Mesenchymal stem cell (in vitro differentiated cells and primary cell): Measurements from ENCODE around the gene NGEF.

ENCODE experiments used
- DNase-seq: peaks from one replicate; pipeline ENCODE4 v3.0.0-alpha.2; 2013
- H2AFZ ChIP-seq: one replicate; pipeline ENCODE4 v1.6.1; 2013; ENCODE audit warnings: low read depth, mild to moderate bottlenecking, control low read depth, inconsistent platforms, low read length, moderate library complexity
- H2AK5ac ChIP-seq: 2 replicates; pipeline ENCODE4 v1.6.1; 2013; ENCODE audit warnings: low read length, moderate library complexity, mild to moderate bottlenecking, inconsistent platforms; ENCODE audit not compliant: severe bottlenecking
- H2BK120ac ChIP-seq: one replicate; pipeline ENCODE4 v1.6.1; 2013; ENCODE audit warnings: low read depth, mild to moderate bottlenecking, inconsistent platforms, low read length, moderate library complexity
- H2BK12ac ChIP-seq, 2 experiments: one replicate each; pipeline ENCODE4 v1.6.1; 2013; ENCODE audit warnings: inconsistent platforms in 2 of 2, low read length in 2 of 2, mild to moderate bottlenecking in 2 of 2, moderate library complexity in 2 of 2, control low read depth in 1 of 2
- H2BK15ac ChIP-seq: one replicate; pipeline ENCODE4 v1.6.1; 2013; ENCODE audit warnings: mild to moderate bottlenecking, low read depth, inconsistent platforms; ENCODE audit not compliant: poor library complexity, severe bottlenecking
- H2BK5ac ChIP-seq: 2 replicates; pipeline ENCODE4 v1.6.1; 2013; ENCODE audit warnings: low read depth, mild to moderate bottlenecking, low read length, control low read depth, inconsistent platforms; ENCODE audit not compliant: poor library complexity, severe bottlenecking
- H3K14ac ChIP-seq, 2 experiments: one replicate each; pipeline ENCODE4 v1.6.1; 2013; ENCODE audit warnings: inconsistent platforms in 2 of 2, low read length in 2 of 2, control low read depth in 1 of 2, mild to moderate bottlenecking in 1 of 2, moderate library complexity in 1 of 2
- H3K18ac ChIP-seq, 2 experiments: one replicate each; pipeline ENCODE4 v1.6.1; 2013; ENCODE audit warnings: inconsistent platforms in 2 of 2, low read length in 2 of 2, control low read depth in 1 of 2, low read depth in 1 of 2, mild to moderate bottlenecking in 1 of 2
- H3K23ac ChIP-seq, 2 experiments: one replicate each; pipeline ENCODE4 v1.6.1; 2013; ENCODE audit warnings: inconsistent platforms in 2 of 2, low read length in 2 of 2, mild to moderate bottlenecking in 2 of 2, moderate library complexity in 2 of 2, control low read depth in 1 of 2
- H3K27ac ChIP-seq: 2 replicates; pipeline ENCODE4 v1.5.1; 2013; ENCODE audit warnings: mild to moderate bottlenecking, moderate library complexity, low read length, control low read depth, inconsistent platforms; ENCODE audit not compliant: poor library complexity, severe bottlenecking
- H3K27me3 ChIP-seq, 2 experiments: 2 replicates each; pipeline versions ENCODE4 v1.6.1 to v1.7.0; 2013; ENCODE audit warnings: low read length in 2 of 2, mild to moderate bottlenecking in 2 of 2, moderate library complexity in 2 of 2, control low read depth in 1 of 2, inconsistent platforms in 1 of 2; ENCODE audit not compliant: control insufficient read depth in 1 of 2, insufficient read depth in 1 of 2
- H3K36me3 ChIP-seq, 2 experiments: 2 replicates each; pipeline versions ENCODE4 v1.6.1 to v1.7.0; 2013; ENCODE audit warnings: low read length in 2 of 2, control low read depth in 1 of 2, inconsistent platforms in 1 of 2, low read depth in 1 of 2, mild to moderate bottlenecking in 1 of 2; ENCODE audit not compliant: insufficient read depth in 2 of 2, control insufficient read depth in 1 of 2
- H3K4ac ChIP-seq, 2 experiments: one replicate each; pipeline ENCODE4 v1.6.1; 2013; ENCODE audit warnings: inconsistent platforms in 2 of 2, low read length in 2 of 2, mild to moderate bottlenecking in 2 of 2, moderate library complexity in 2 of 2, control low read depth in 1 of 2, low read depth in 1 of 2
- H3K4me1 ChIP-seq: 2 replicates; pipeline ENCODE4 v1.6.1; 2013; ENCODE audit warnings: low read depth, low read length, control low read depth; ENCODE audit not compliant: control insufficient read depth, insufficient read depth
- H3K4me2 ChIP-seq: 2 replicates; pipeline ENCODE4 v1.6.1; 2013; ENCODE audit warnings: low read length, mild to moderate bottlenecking, inconsistent platforms; ENCODE audit not compliant: poor library complexity, severe bottlenecking
- H3K4me3 ChIP-seq, 2 experiments: 2 replicates each; pipeline versions ENCODE4 v1.5.1 to v1.7.0; 2013; ENCODE audit warnings: low read length in 2 of 2, mild to moderate bottlenecking in 2 of 2, control low read depth in 1 of 2, low read depth in 1 of 2; ENCODE audit not compliant: insufficient read depth in 1 of 2
- H3K79me1 ChIP-seq: replicated peaks from 2 replicates; pipeline ENCODE4 v1.6.1; 2013; ENCODE audit warnings: mild to moderate bottlenecking, control low read depth, low read length, inconsistent platforms; ENCODE audit not compliant: poor library complexity, severe bottlenecking
- H3K9ac ChIP-seq: 2 replicates; pipeline ENCODE4 v1.7.0; 2013; ENCODE audit warnings: mild to moderate bottlenecking, low read length, moderate library complexity
- H3K9me3 ChIP-seq: 2 replicates; pipeline ENCODE4 v1.7.0; 2013; ENCODE audit warnings: mild to moderate bottlenecking, low read length; ENCODE audit not compliant: control insufficient read depth
- H4K8ac ChIP-seq: one replicate; pipeline ENCODE4 v1.6.1; 2013; ENCODE audit warnings: inconsistent platforms, mild to moderate bottlenecking, low read length, moderate library complexity
- H4K91ac ChIP-seq: one replicate; pipeline ENCODE4 v1.6.1; 2013; ENCODE audit warnings: mild to moderate bottlenecking, low read length, inconsistent platforms
- WGBS: methylation state at CpG from one replicate; pipeline ENCODE4 v1.1.7; 2013; ENCODE audit warnings: mixed read lengths; 5-methylcytosine and 5-hydroxymethylcytosine counted together

Gene NGEF

DNA sequence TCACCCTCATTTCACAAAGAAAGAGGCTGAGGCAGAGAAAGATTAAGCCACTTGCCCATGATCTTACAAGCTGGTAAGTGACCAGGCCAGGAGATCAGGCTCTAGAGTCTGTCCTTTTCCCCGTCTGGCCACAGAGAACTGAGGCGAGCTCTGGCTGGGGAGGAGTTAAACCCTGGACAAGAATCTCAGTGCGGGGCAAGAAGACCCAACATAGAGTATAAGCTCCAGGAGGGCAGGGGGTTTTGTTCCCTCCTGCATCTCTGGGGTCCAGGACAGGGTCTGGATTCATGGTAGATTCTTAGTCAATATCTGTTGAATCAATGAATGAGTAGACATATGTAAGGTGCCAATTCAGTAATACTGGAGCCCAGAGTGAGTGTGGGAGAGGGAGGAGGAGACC, 34.1 kb upstream of the NGEF start:
- 83% methylated on average over 3 of the region's 3 CpGs for WGBS
- no peak overlapping the region for H2AK5ac ChIP-seq
- no peak for DNase-seq

DNA sequence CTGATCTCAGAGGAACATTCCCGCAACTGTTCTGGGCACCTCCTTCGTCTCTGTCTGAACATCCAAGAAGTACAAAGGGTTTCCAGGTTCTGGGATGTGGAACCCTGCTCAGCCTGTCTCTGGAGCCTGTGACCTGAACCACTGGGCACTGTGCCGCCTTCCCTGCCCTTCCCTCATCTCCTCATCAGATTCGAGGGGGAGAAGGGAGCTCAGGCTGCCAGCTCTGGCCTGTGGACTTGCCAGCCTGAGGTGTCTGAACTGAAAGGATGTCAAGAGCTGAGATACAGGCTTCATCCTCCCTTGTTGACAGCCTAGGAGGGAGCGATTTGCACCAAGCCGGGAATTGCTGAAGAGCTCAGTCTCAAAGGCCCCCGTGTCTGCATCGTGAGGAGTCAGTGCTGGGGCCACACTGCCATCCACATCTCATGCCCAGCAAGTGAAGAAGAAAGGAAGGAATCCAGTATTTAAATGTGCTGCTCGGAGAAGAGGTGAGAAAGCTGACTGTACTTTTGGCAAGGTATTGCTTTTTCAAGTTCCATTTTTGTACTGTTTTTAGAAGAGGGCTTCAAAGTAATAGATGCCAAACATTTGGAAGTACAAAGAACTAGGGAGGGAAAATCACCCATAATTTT, 32.0 kb upstream of the NGEF start:
- DNase-seq: no peak
- Histone ChIP-seq H2BK15ac (no peak overlapping the region), H3K4ac (no peak overlapping the region), H3K36me3 (no peaks in the 10 kb centered on the region), H3K4me1 (no peaks in the 10 kb centered on the region), H3K9ac (no peak overlapping the region), H2BK120ac (no peak overlapping the region), H3K79me1 (no peaks in the 10 kb centered on the region), H4K91ac (no peak overlapping the region), H4K8ac (no peak overlapping the region), H3K14ac (no peak overlapping the region), H3K27me3 (peaks cover 26 to 38% of the 10 kb centered on the region in 2 experiments), H3K9me3 (no peaks in the 10 kb centered on the region), H3K18ac (no peak overlapping the region), H2AFZ (no peak overlapping the region), H2BK12ac (no peak overlapping the region), H3K4me3 (no peak overlapping the region), H2AK5ac (no peak overlapping the region), H3K23ac (no peak overlapping the region), H3K4me2 (no peak overlapping the region), H2BK5ac (no peak overlapping the region), H3K27ac (no peak overlapping the region)
- 78% methylated on average over 8 of the region's 9 CpGs for WGBS

More for the DNA sequence above, 34.1 kb upstream of the NGEF start:
- H3K79me1 ChIP-seq: no peaks in the 10 kb centered on the region
- H3K36me3 ChIP-seq: no peaks in the 10 kb centered on the region
- H2AFZ ChIP-seq: no peak overlapping the region
- no peak overlapping the region for H2BK5ac ChIP-seq
- H3K27me3 ChIP-seq: peaks cover 25 to 47% of the 10 kb centered on the region in 2 experiments
- no peak overlapping the region for H3K23ac ChIP-seq
- no peak overlapping the region for H2BK120ac ChIP-seq
- no peak overlapping the region for H2BK15ac ChIP-seq
- H3K9ac ChIP-seq: no peak overlapping the region
- no peak overlapping the region for H3K14ac ChIP-seq
- H4K91ac ChIP-seq: no peak overlapping the region
- H4K8ac ChIP-seq: no peak overlapping the region
- no peaks in the 10 kb centered on the region for H3K9me3 ChIP-seq
- H3K4me2 ChIP-seq: no peak overlapping the region
- no peak overlapping the region for H3K27ac ChIP-seq
- H3K4me1 ChIP-seq: no peaks in the 10 kb centered on the region
- H2BK12ac ChIP-seq: no peak overlapping the region
- H3K4ac ChIP-seq: no peak overlapping the region
- no peak overlapping the region for H3K4me3 ChIP-seq
- no peak overlapping the region for H3K18ac ChIP-seq

DNA sequence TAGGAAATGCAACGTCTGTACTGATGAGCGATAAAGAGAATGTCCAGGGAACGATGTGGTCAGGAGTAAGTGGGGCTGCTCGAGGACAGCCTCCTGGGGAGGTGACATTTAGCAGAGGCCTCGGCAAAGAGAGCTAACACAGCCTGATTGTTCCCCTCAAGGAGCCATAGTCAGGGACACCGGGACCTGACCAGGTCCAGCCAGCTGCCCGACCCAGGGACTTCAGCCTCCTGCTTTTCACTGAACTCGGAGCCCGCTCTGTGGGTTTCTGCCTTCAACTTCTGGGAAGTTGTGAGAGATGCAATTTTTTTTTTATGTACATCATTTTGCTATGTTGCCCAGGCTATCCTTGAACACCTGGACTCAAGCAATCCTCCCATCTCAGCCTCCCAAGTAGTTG, 29.5 kb upstream of the NGEF start:
- Histone ChIP-seq H3K4me2 (no peak overlapping the region), H3K9ac (no peak overlapping the region), H3K4me1 (no peaks in the 10 kb centered on the region), H3K79me1 (no peaks in the 10 kb centered on the region), H4K8ac (no peak overlapping the region), H3K14ac (no peak overlapping the region), H3K27ac (no peak overlapping the region), H2BK120ac (no peak overlapping the region), H2AFZ (no peak overlapping the region), H3K36me3 (no peaks in the 10 kb centered on the region), H3K4ac (no peak overlapping the region), H3K4me3 (no peak overlapping the region), H2BK15ac (no peak overlapping the region), H2AK5ac (no peak overlapping the region), H3K27me3 (peaks cover 23% of the 10 kb centered on the region in 2 experiments), H3K23ac (no peak overlapping the region), H3K9me3 (peaks cover 3% of the 10 kb centered on the region), H3K18ac (no peak overlapping the region), H4K91ac (no peak overlapping the region), H2BK12ac (no peak overlapping the region), H2BK5ac (no peak overlapping the region)
- DNase-seq: no peak
- 91% methylated on average over 8 of the region's 9 CpGs for WGBS

DNA sequence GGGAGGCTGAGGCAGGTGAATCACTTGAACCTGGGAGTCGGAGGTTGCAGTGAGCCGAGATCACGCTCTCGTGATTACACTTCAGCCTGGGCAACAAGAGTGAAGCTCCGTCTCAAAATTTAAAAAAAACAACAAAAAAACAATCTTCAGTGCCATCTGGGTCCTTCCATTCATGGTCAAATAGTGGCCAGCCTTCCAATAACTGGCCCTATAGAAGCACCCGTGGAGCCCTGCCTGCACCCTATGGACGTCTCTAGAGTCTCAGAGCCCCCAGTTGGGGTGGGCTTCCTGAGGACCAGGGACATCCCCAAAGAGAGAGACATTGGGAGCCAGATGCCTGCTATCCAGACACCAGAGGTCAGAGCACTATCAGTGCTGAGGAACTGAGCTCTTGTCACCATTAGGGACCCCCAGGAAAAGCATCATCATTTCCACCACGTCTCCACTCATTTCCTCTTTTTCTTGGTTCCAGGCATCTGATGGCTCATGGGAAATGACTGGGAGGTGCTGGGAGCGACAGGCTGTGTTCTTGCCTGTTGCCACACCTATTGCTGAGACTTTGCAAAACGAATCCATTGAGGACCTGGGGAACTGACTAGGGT, 28.8 kb upstream of the NGEF start:
- Histone ChIP-seq H2AK5ac (no peak overlapping the region), H3K36me3 (no peaks in the 10 kb centered on the region), H3K14ac (no peak overlapping the region), H3K9ac (no peak overlapping the region), H2AFZ (no peak overlapping the region), H3K9me3 (peaks cover 3% of the 10 kb centered on the region), H3K27me3 (peaks cover 17 to 23% of the 10 kb centered on the region in 2 experiments), H2BK15ac (no peak overlapping the region), H4K91ac (no peak overlapping the region), H2BK5ac (no peak overlapping the region), H2BK12ac (no peak overlapping the region), H3K4ac (no peak overlapping the region), H3K18ac (no peak overlapping the region), H3K4me2 (no peak overlapping the region), H4K8ac (no peak overlapping the region), H3K4me1 (no peaks in the 10 kb centered on the region), H3K79me1 (no peaks in the 10 kb centered on the region), H2BK120ac (no peak overlapping the region), H3K23ac (no peak overlapping the region), H3K27ac (no peak overlapping the region), H3K4me3 (no peak overlapping the region)
- 76% methylated on average over 10 of the region's 10 CpGs for WGBS
- no peak for DNase-seq
